IgD-negative memory B cell (primary cell): ENCODE results near the gene CHST15. TPM values are rescaled to one million over a fixed set of nuclear protein-coding genes. Genes with fewer than 3 reads are reported as not detected.

Experiments used
- H3K27ac Mint-ChIP-seq, 3 donors: one replicate each; pipeline ENCODE4 v1.8.0; 2020 to 2022; ENCODE audit warnings: mild to moderate bottlenecking in 3 of 3, mixed read lengths in 3 of 3, moderate library complexity in 1 of 3
- H3K27me3 Mint-ChIP-seq: one replicate; pipeline ENCODE4 v1.8.0; 2021; ENCODE audit warnings: mixed read lengths
- H3K36me3 Mint-ChIP-seq: one replicate; pipeline ENCODE4 v1.8.0; 2020; ENCODE audit warnings: mild to moderate bottlenecking, mixed read lengths
- H3K4me1 Mint-ChIP-seq, 3 donors: one replicate each; pipeline ENCODE4 v1.8.0; 2020 to 2022; ENCODE audit warnings: mixed read lengths in 3 of 3, mild to moderate bottlenecking in 1 of 3
- H3K4me3 Mint-ChIP-seq, 4 donors: one replicate each; pipeline ENCODE4 v1.8.0; 2020 to 2022; ENCODE audit warnings: mild to moderate bottlenecking in 4 of 4, mixed read lengths in 4 of 4, moderate library complexity in 3 of 4
- H3K9me3 Mint-ChIP-seq, 3 donors: one replicate each; pipeline ENCODE4 v1.8.0; 2020 to 2021; ENCODE audit warnings: mixed read lengths in 3 of 3, mild to moderate bottlenecking in 1 of 3
- polyA plus RNA-seq: library from polyadenylated mRNA; unstranded; fragments of 300-500 nt; fragmentation: Illumina TruSeq; gene quantifications from one replicate; pipeline ENCODE4 v1.2.3, GENCODE V29; 2021

Gene CHST15
- polyA plus RNA-seq, 1 donor from 2014 or later, result 15.4 TPM

- Mint-ChIP-seq H3K9me3 (no peaks in the 10 kb centered on the region), H3K4me1 (peaks cover 0 to 5% (median 0%) of the 10 kb centered on the region in 3 donors), H3K27ac (no peak overlapping the region), H3K27me3 (no peaks in the 10 kb centered on the region), H3K4me3 (no peak overlapping the region), H3K36me3 (peaks cover 8% of the 10 kb centered on the region)
Measured at GRCh38 chr10:124003871-124004662, 89.3 kb downstream of the CHST15 start.

GRCh38 chr10:124003481-124003870 is 89.9 kb downstream of the CHST15 start:
- Mint-ChIP-seq H3K36me3 (peaks cover 8% of the 10 kb centered on the region), H3K27me3 (no peaks in the 10 kb centered on the region), H3K9me3 (no peaks in the 10 kb centered on the region), H3K27ac (no peak overlapping the region), H3K4me3 (no peak overlapping the region), H3K4me1 (peaks cover 0 to 5% (median 0%) of the 10 kb centered on the region in 3 donors)

GRCh38 chr10:124003070-124003419 is 90.4 kb downstream of the CHST15 start:
- Mint-ChIP-seq H3K36me3 (peaks cover 5% of the 10 kb centered on the region), H3K27me3 (no peaks in the 10 kb centered on the region), H3K27ac (no peak overlapping the region), H3K4me3 (no peak overlapping the region), H3K4me1 (peaks cover 0 to 7% (median 0%) of the 10 kb centered on the region in 3 donors), H3K9me3 (no peaks in the 10 kb centered on the region)

GRCh38 chr10:124002391-124003069 is 90.9 kb downstream of the CHST15 start:
- Mint-ChIP-seq H3K4me3 (no peak overlapping the region), H3K9me3 (no peaks in the 10 kb centered on the region), H3K36me3 (peaks cover 3% of the 10 kb centered on the region), H3K4me1 (peaks cover 0 to 7% (median 3%) of the 10 kb centered on the region in 3 donors), H3K27me3 (peaks cover 2% of the 10 kb centered on the region), H3K27ac (no peak overlapping the region)

GRCh38 chr10:124001391-124002148 is 91.8 kb downstream of the CHST15 start:
- no peak overlapping the region for H3K27ac Mint-ChIP-seq
- peaks cover 2% of the 10 kb centered on the region for H3K27me3 Mint-ChIP-seq
- peaks cover 0 to 7% (median 6%) of the 10 kb centered on the region in 3 donors for H3K4me1 Mint-ChIP-seq
- H3K9me3 Mint-ChIP-seq, result no peaks in the 10 kb centered on the region
- H3K4me3 Mint-ChIP-seq, result no peak overlapping the region
- peaks cover 2% of the 10 kb centered on the region for H3K36me3 Mint-ChIP-seq

- no peak overlapping the region for H3K4me3 Mint-ChIP-seq
- H3K4me1 Mint-ChIP-seq, result peaks cover 6 to 12% (median 6%) of the 10 kb centered on the region in 3 donors
- H3K36me3 Mint-ChIP-seq, result peaks cover 2% of the 10 kb centered on the region
- H3K27me3 Mint-ChIP-seq, result peaks cover 2% of the 10 kb centered on the region
- no peaks in the 10 kb centered on the region for H3K9me3 Mint-ChIP-seq
- peak overlapping the region in 1 of 3 donors; percentile 19 for H3K27ac Mint-ChIP-seq
Measured at GRCh38 chr10:124000792-124001201, 92.6 kb downstream of the CHST15 start.

- H3K4me3 Mint-ChIP-seq, result no peak overlapping the region
- H3K9me3 Mint-ChIP-seq, result no peaks in the 10 kb centered on the region
- peaks cover 2% of the 10 kb centered on the region for H3K27me3 Mint-ChIP-seq
Measured at GRCh38 chr10:123999956-124000615, 93.3 kb downstream of the CHST15 start.

GRCh38 chr10:123999261-123999660 is 94.1 kb downstream of the CHST15 start:
- H3K27me3 Mint-ChIP-seq, result peaks cover 2% of the 10 kb centered on the region
- H3K4me3 Mint-ChIP-seq, result no peak overlapping the region
- peaks cover 2% of the 10 kb centered on the region for H3K36me3 Mint-ChIP-seq
- no peaks in the 10 kb centered on the region for H3K9me3 Mint-ChIP-seq
- no peak overlapping the region for H3K27ac Mint-ChIP-seq
- peaks cover 9 to 12% (median 11%) of the 10 kb centered on the region in 3 donors for H3K4me1 Mint-ChIP-seq

More at GRCh38 chr10:123999956-124000615, 93.3 kb downstream of the CHST15 start:
- Mint-ChIP-seq H3K36me3 (peaks cover 2% of the 10 kb centered on the region), H3K4me1 (peaks cover 6 to 12% (median 7%) of the 10 kb centered on the region in 3 donors), H3K27ac (no peak overlapping the region)

GRCh38 chr10:123998197-123999141 is 94.9 kb downstream of the CHST15 start:
- peaks cover 2% of the 10 kb centered on the region for H3K36me3 Mint-ChIP-seq
- H3K27me3 Mint-ChIP-seq, result peaks cover 10% of the 10 kb centered on the region
- peaks cover 9 to 12% (median 11%) of the 10 kb centered on the region in 3 donors for H3K4me1 Mint-ChIP-seq
- no peak overlapping the region for H3K27ac Mint-ChIP-seq
- H3K4me3 Mint-ChIP-seq, result no peak overlapping the region
- H3K9me3 Mint-ChIP-seq, result no peaks in the 10 kb centered on the region

GRCh38 chr10:123997486-123998196 is 95.8 kb downstream of the CHST15 start:
- Mint-ChIP-seq H3K27ac (no peak overlapping the region), H3K4me1 (peaks cover 9 to 12% (median 11%) of the 10 kb centered on the region in 3 donors), H3K9me3 (no peaks in the 10 kb centered on the region), H3K4me3 (no peak overlapping the region), H3K36me3 (peaks cover 2% of the 10 kb centered on the region), H3K27me3 (peaks cover 15% of the 10 kb centered on the region)

GRCh38 chr10:123997013-123997412 is 96.4 kb downstream of the CHST15 start:
- Mint-ChIP-seq H3K4me1 (peaks cover 9 to 12% (median 11%) of the 10 kb centered on the region in 3 donors), H3K4me3 (peak overlapping the region in 1 of 4 donors; percentile 22), H3K9me3 (no peaks in the 10 kb centered on the region), H3K27me3 (peaks cover 21% of the 10 kb centered on the region), H3K36me3 (peaks cover 2% of the 10 kb centered on the region), H3K27ac (no peak overlapping the region)

- Mint-ChIP-seq H3K36me3 (peaks cover 2% of the 10 kb centered on the region), H3K4me1 (peaks cover 9 to 11% (median 11%) of the 10 kb centered on the region in 3 donors), H3K27ac (peak overlapping the region in 1 of 3 donors; percentile 82), H3K4me3 (peak overlapping the region; percentile 37 to 83 (median 76)), H3K9me3 (no peaks in the 10 kb centered on the region), H3K27me3 (peaks cover 23% of the 10 kb centered on the region)
Measured at GRCh38 chr10:123996302-123996701, 97.1 kb downstream of the CHST15 start.

GRCh38 chr10:123995461-123996131 is 97.8 kb downstream of the CHST15 start:
- peaks cover 8 to 12% (median 11%) of the 10 kb centered on the region in 3 donors for H3K4me1 Mint-ChIP-seq
- H3K27me3 Mint-ChIP-seq, result peaks cover 30% of the 10 kb centered on the region
- peaks cover 2% of the 10 kb centered on the region for H3K36me3 Mint-ChIP-seq
- H3K27ac Mint-ChIP-seq, result peak overlapping the region in 1 of 3 donors; percentile 20
- peak overlapping the region; percentile 70 to 89 (median 82) for H3K4me3 Mint-ChIP-seq
- H3K9me3 Mint-ChIP-seq, result no peaks in the 10 kb centered on the region
